H1 (cell line): ENCODE measurements around the gene CHN2. TPM values are rescaled to one million over a fixed set of nuclear protein-coding genes. Genes with fewer than 3 reads are reported as not detected.

ENCODE experiments used
- KDM5A ChIP-seq: fragments of 200-600 bp; IDR thresholded peaks from 2 replicates; pipeline ENCODE4 v1.7.1; 2012; ENCODE audit warnings: mild to moderate bottlenecking, low read length, inconsistent platforms, mixed read lengths
- TCF12 ChIP-seq: IDR thresholded peaks from 2 replicates; pipeline ENCODE4 v1.6.1; 2011; ENCODE audit warnings: low read depth, mild to moderate bottlenecking, low read length
- polyA plus RNA-seq, 7 experiments: library from polyadenylated mRNA; depleted of rRNA in 3 of 7; stranded (reverse) in 5 of 7; unstranded in 2 of 7; fragments of >200 nt in 5 of 7; fragments of 200-250 nt in 2 of 7; gene quantifications; 1 replicate in 5 of 7; 2 replicates in 1 of 7; 4 replicates in 1 of 7; pipeline versions ENCODE4 v1.2.1 to v1.2.3, GENCODE V29; 2011 to 2013; ENCODE audit warnings: missing spikeins in 2 of 7, mixed read lengths in 2 of 7
- total RNA-seq: library from RNA; stranded (reverse); fragmentation: NEBNext Ultra II Directional; extraction: Animal tissue kit (Norgen Biotek cat#: 25700); gene quantifications from 2 replicates; pipeline ENCODE4 v1.2.1, GENCODE V29; 2021

The CHN2 gene
- total and polyA plus RNA-seq, 2 of the 8 experiments (the other 6 are each of a cell fraction or from before 2014, with no cell fraction given) = 2.9 to 4.8 TPM

DNA sequence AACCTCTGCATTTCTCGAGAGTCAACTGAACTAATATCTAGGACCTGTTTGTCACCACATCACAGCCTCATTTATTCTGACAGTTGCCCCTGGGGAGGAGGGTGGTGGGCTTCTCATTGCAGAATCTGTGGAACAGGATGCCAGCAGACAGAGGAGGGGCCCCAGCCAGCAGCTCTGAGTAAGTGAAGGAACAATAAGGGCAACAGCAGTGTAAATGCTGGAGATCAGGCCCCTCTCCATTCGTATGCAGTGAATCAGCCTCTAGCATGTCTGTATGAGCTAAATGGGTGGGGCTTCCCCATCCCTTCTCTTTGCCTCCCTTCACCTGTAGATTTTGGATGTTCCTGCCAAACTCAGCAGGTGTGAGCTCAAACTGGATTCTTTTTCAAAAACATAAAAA lies 40.5 kb upstream of the CHN2 start (continued):
- TF ChIP-seq TCF12 = no peak
- TF ChIP-seq KDM5A = no peak
